A673 (cell line): ENCODE measurements around the gene LRRC4C. TPM values are rescaled to one million over a fixed set of nuclear protein-coding genes. Genes with fewer than 3 reads are reported as not detected.

Source experiments
- BruUV-seq: library from RNA; stranded (reverse); fragments of 400-500 nt; replicated peaks from 2 replicates; lab custom pipeline; 2021; lab: Mats Ljungman, UMichigan
- CTCF ChIA-PET: fragments of 300-600 bp; sonication (Branson Sonifier 250); formaldehyde crosslinking; loops from one replicate; lab custom pipeline; 2022; ENCODE audit warnings: antibody characterized with exemption; lab: Charles Lee
- POLR2A ChIA-PET: fragments of 300-600 bp; sonication (Branson Sonifier 250); formaldehyde crosslinking; loops from one replicate; lab custom pipeline; 2022; ENCODE audit warnings: antibody characterized with exemption; ENCODE audit not compliant: low non-redundant PET; lab: Charles Lee
- DNase-seq: peaks from one replicate; pipeline ENCODE4 v3.0.0-alpha.2; 2015; ENCODE audit warnings: low spot score
- H3K27ac ChIP-seq: fragments of 200-600 bp; sonication (generic); 2 replicates; pipeline ENCODE4 v1.5.1; 2016; ENCODE audit warnings: mixed run types, low read depth, mild to moderate bottlenecking, mixed read lengths, antibody characterized with exemption, low read length; ENCODE audit not compliant: poor library complexity, severe bottlenecking
- H3K27me3 ChIP-seq: fragments of 200-600 bp; sonication (generic); replicated peaks from 2 replicates; pipeline ENCODE4 v1.6.1; 2017; ENCODE audit warnings: mixed run types, low read depth, mild to moderate bottlenecking, mixed read lengths, antibody characterized with exemption, low read length; ENCODE audit not compliant: insufficient read depth, poor library complexity
- H3K36me3 ChIP-seq: fragments of 200-600 bp; sonication (generic); 2 replicates; pipeline ENCODE4 v1.6.1; 2016; ENCODE audit warnings: mixed run types, mild to moderate bottlenecking, mixed read lengths, antibody characterized with exemption, low read length; ENCODE audit not compliant: insufficient read depth, poor library complexity, severe bottlenecking
- H3K4me1 ChIP-seq: fragments of 200-600 bp; sonication (generic); 2 replicates; pipeline ENCODE4 v1.6.1; 2017; ENCODE audit warnings: mixed run types, mild to moderate bottlenecking, mixed read lengths, antibody characterized with exemption, low read length; ENCODE audit not compliant: insufficient read depth, poor library complexity, severe bottlenecking
- H3K4me3 ChIP-seq: fragments of 200-600 bp; sonication (generic); 2 replicates; pipeline ENCODE4 v1.5.1; 2016; ENCODE audit warnings: low read depth, mixed run types, mild to moderate bottlenecking, mixed read lengths, low read length; ENCODE audit not compliant: poor library complexity, severe bottlenecking
- H3K9me3 ChIP-seq: fragments of 200-600 bp; sonication (generic); 2 replicates; pipeline ENCODE4 v1.6.1; 2016; ENCODE audit warnings: mixed run types, low read depth, mild to moderate bottlenecking, mixed read lengths, antibody characterized with exemption, low read length; ENCODE audit not compliant: poor library complexity, severe bottlenecking
- EZH2 ChIP-seq: fragments of 200-600 bp; sonication (generic); IDR thresholded peaks from 2 replicates; pipeline ENCODE4 v1.6.1; 2017; ENCODE audit warnings: borderline replicate concordance, low read depth, mild to moderate bottlenecking, mixed read lengths, antibody characterized with exemption, low read length; ENCODE audit not compliant: poor library complexity, severe bottlenecking
- intact Hi-C: fragments of 100-400 bp; cut with micrococcal nuclease; formaldehyde crosslinking; loops from one replicate; pipeline ENCODE4 v1.10.0; 2022; ENCODE audit not compliant: unreplicated experiment
- total RNA-seq: library from RNA; stranded (reverse); gene quantifications from 2 replicates; pipeline ENCODE4 v1.2.3, GENCODE V29; 2021
- TF ChIP-seq, protein P1 (sequence below): fragments of 300-800, 200-600 bp; sonication (generic); conservative IDR thresholded peaks from 2 replicates; pipeline ENCODE4 v1.5.1; 2017; ENCODE audit warnings: low read depth, mild to moderate bottlenecking, antibody characterized with exemption, low read length, moderate library complexity, mixed read lengths

Gene LRRC4C
- total RNA-seq, 1 experiment from 2014 or later, result 38.3 TPM

DNA sequence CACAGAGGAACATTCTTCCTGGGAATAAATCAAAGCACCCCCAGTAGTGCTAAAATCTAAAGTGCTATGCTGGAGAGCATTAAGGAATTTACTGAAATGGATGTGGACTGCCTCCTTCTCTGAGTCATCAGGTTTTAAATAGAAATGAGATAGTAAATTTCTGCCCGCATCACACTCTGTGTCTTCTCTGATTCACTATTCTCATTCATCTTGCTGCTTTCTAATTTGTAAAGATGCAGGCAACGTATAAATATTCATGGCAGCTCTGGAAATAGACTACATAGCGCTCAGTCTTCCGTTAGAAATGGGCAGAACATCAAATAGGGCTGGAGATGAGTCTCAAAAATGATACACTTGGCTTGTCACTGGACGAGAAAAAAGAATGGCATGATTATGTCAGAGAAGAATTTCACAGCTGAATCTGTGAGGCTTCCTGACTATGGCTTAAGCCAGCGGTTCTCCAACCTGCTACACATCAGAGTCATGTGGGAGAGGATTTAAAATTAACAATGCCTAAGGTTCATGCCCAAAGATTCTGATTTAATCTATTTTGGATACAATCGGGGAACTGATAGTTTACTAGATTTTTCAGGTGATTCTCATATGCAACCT, 178.2 kb downstream of the LRRC4C start:
- H3K27ac ChIP-seq, result no peak overlapping the region
- H3K36me3 ChIP-seq, result no peaks in the 10 kb centered on the region
- no peaks in the 10 kb centered on the region for H3K9me3 ChIP-seq
- ChIA-PET CTCF (no interaction called here), POLR2A (interaction anchor here (0.7 kb wide), 1 partner anchor 31 kb away, joined by 3 read pairs; no protein-coding TSS in a partner anchor)
- H3K4me3 ChIP-seq, result no peak overlapping the region
- peak; percentile 78 for DNase-seq
- no peaks in the 10 kb centered on the region for H3K27me3 ChIP-seq
- BruUV-seq, result no TSS peak
- H3K4me1 ChIP-seq, result no peaks in the 10 kb centered on the region
- intact Hi-C loops, result no loop called here
- TF ChIP-seq, protein P1, sequence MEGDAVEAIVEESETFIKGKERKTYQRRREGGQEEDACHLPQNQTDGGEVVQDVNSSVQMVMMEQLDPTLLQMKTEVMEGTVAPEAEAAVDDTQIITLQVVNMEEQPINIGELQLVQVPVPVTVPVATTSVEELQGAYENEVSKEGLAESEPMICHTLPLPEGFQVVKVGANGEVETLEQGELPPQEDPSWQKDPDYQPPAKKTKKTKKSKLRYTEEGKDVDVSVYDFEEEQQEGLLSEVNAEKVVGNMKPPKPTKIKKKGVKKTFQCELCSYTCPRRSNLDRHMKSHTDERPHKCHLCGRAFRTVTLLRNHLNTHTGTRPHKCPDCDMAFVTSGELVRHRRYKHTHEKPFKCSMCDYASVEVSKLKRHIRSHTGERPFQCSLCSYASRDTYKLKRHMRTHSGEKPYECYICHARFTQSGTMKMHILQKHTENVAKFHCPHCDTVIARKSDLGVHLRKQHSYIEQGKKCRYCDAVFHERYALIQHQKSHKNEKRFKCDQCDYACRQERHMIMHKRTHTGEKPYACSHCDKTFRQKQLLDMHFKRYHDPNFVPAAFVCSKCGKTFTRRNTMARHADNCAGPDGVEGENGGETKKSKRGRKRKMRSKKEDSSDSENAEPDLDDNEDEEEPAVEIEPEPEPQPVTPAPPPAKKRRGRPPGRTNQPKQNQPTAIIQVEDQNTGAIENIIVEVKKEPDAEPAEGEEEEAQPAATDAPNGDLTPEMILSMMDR, result no peak
- TF ChIP-seq EZH2, result no peak

DNA sequence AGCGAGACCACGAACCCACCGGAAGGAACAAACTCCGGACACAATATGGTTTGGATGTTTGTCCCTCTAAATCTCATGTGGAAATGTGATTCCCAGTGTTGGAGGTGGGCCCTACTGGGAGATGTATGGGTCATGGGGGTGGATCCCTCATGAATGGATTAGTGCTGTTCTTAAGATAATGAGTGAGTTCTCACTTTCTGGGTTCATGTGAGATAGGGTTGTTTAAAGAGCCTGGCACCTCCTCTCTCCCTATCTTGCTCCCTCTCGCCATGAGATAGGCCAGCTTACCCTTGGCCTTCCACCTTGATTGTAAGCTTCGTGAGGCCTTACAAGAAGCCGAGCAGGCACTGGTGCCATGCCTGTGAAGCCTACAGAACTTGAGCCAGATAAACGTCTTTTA, 184.6 kb downstream of the LRRC4C start:
- H3K9me3 ChIP-seq, result no peaks in the 10 kb centered on the region
- intact Hi-C loops, result no loop called here
- H3K36me3 ChIP-seq, result no peaks in the 10 kb centered on the region
- ChIA-PET CTCF (no interaction called here), POLR2A (no interaction called here)
- no peak for TF ChIP-seq EZH2
- TF ChIP-seq, protein P1, result no peak
- DNase-seq, result no peak
- no TSS peak for BruUV-seq
- no peak overlapping the region for H3K4me3 ChIP-seq
- no peaks in the 10 kb centered on the region for H3K4me1 ChIP-seq
- no peaks in the 10 kb centered on the region for H3K27me3 ChIP-seq
- H3K27ac ChIP-seq, result no peak overlapping the region

GRCh38 chr11:41273908-41274307, 185.5 kb downstream of the LRRC4C start:
- ChIA-PET CTCF (no interaction called here), POLR2A (no interaction called here)
- Histone ChIP-seq H3K27ac (no peak overlapping the region), H3K4me3 (no peak overlapping the region), H3K27me3 (no peaks in the 10 kb centered on the region), H3K9me3 (no peaks in the 10 kb centered on the region), H3K4me1 (no peaks in the 10 kb centered on the region), H3K36me3 (no peaks in the 10 kb centered on the region)
- DNase-seq, result no peak
- intact Hi-C loops, result no loop called here
- no TSS peak for BruUV-seq
- TF ChIP-seq, protein P1, result no peak
- no peak for TF ChIP-seq EZH2
